MM.1S (cell line): ENCODE data around the gene MRPS35.

Experiments used
- DNase-seq: peaks from one replicate; pipeline ENCODE4 v3.0.0-alpha.2; 2015
- H2AFZ ChIP-seq: fragments of 300-600 bp; sonication (generic); 2 replicates; pipeline ENCODE4 v1.6.0; 2016; ENCODE audit warnings: antibody characterized with exemption, low read length
- H3F3A ChIP-seq: fragments of 300-600 bp; sonication (generic); 2 replicates; pipeline ENCODE4 v1.6.1; 2016; ENCODE audit warnings: mild to moderate bottlenecking, antibody characterized with exemption, low read length, moderate library complexity, mixed read lengths; ENCODE audit not compliant: insufficient read depth
- H3K27ac ChIP-seq: fragments of 300-600 bp; sonication (generic); 2 replicates; pipeline ENCODE4 v1.5.1; 2016; ENCODE audit warnings: mild to moderate bottlenecking, low read length
- H3K27me3 ChIP-seq: fragments of 300-600 bp; sonication (generic); replicated peaks from 2 replicates; pipeline ENCODE4 v1.6.0; 2016; ENCODE audit warnings: low read length; ENCODE audit not compliant: insufficient read depth
- H3K36me3 ChIP-seq: fragments of 300-600 bp; sonication (generic); replicated peaks from 2 replicates; pipeline ENCODE4 v1.6.1; 2016; ENCODE audit warnings: mild to moderate bottlenecking, low read length, mixed read lengths; ENCODE audit not compliant: insufficient read depth
- H3K4me1 ChIP-seq: fragments of 300-600 bp; sonication (generic); 2 replicates; pipeline ENCODE4 v1.6.1; 2016; ENCODE audit warnings: low read length, mixed read lengths
- H3K4me2 ChIP-seq: fragments of 300-600 bp; sonication (generic); 2 replicates; pipeline ENCODE4 v1.6.0; 2016; ENCODE audit warnings: low read depth, low read length
- H3K4me3 ChIP-seq: fragments of 300-600 bp; sonication (generic); 2 replicates; pipeline ENCODE4 v1.5.1; 2016; ENCODE audit warnings: low read length, mixed read lengths
- H3K79me2 ChIP-seq: fragments of 300-600 bp; sonication (generic); 2 replicates; pipeline ENCODE4 v1.6.1; 2016; ENCODE audit warnings: mixed run types, low read length, mixed read lengths
- H3K9ac ChIP-seq: fragments of 300-600 bp; sonication (generic); 2 replicates; pipeline ENCODE4 v1.6.1; 2016; ENCODE audit warnings: low read length, mixed read lengths
- H3K9me2 ChIP-seq: fragments of 300-600 bp; sonication (generic); replicated peaks from 2 replicates; pipeline ENCODE4 v1.6.1; 2016; ENCODE audit warnings: mild to moderate bottlenecking, low read length, mixed read lengths; ENCODE audit not compliant: insufficient read depth
- H3K9me3 ChIP-seq: fragments of 300-600 bp; sonication (generic); replicated peaks from 2 replicates; pipeline ENCODE4 v1.6.1; 2016; ENCODE audit warnings: mild to moderate bottlenecking, low read length, mixed read lengths; ENCODE audit not compliant: insufficient read depth
- H4K20me1 ChIP-seq: fragments of 300-600 bp; sonication (generic); 2 replicates; pipeline ENCODE4 v1.6.1; 2016; ENCODE audit warnings: mild to moderate bottlenecking, low read length, moderate library complexity, mixed read lengths; ENCODE audit not compliant: insufficient read depth
- EZH2 ChIP-seq: fragments of 300-600 bp; sonication (generic); optimal IDR thresholded peaks from 2 replicates; pipeline ENCODE3; 2017; ENCODE audit warnings: low read depth, mild to moderate bottlenecking, antibody characterized with exemption, low read length, mixed read lengths
- EZH2phosphoT487 ChIP-seq: fragments of 300-600 bp; sonication (generic); IDR thresholded peaks from 2 replicates; pipeline ENCODE4 v1.6.1; 2018; ENCODE audit warnings: antibody characterized with exemption, low read length
- TF ChIP-seq, protein P1 (sequence below): fragments of 300-600 bp; sonication (generic); IDR thresholded peaks from 2 replicates; pipeline ENCODE4 v1.5.1; 2016; ENCODE audit warnings: antibody characterized with exemption, low read length, mixed read lengths

Gene MRPS35

DNA sequence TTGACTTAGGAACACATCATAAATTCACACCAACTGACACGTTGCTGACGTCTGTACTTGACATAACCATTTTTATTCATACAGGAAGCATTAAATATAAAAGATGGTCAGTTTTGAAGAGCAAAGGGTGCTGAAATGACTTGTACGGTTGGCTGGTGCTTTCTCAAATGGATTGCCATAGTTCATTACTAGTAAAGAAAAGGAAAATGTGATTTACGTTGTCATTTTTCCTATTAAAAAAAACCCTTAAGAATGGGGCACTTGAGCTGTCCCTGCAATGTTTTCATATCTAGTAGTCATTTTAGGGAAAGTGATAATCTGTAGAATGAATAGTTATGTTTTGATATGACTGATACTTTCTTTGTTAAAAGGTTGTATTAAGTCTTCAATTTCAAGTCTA, 91.9 kb downstream of the MRPS35 start:
- Histone ChIP-seq H2AFZ (no peak overlapping the region), H3K4me2 (no peak overlapping the region), H3K36me3 (peaks cover 4% of the 10 kb centered on the region; the same call in 1 of the 2 replicates), H3K4me1 (no peaks in the 10 kb centered on the region), H3K9me2 (no peaks in the 10 kb centered on the region), H3K27ac (no peak overlapping the region), H3K9me3 (no peaks in the 10 kb centered on the region), H3K4me3 (no peak overlapping the region), H3K27me3 (no peaks in the 10 kb centered on the region), H3K9ac (no peak overlapping the region), H3K79me2 (no peaks in the 10 kb centered on the region), H4K20me1 (no peaks in the 10 kb centered on the region), H3F3A (no peaks in the 10 kb centered on the region)
- TF ChIP-seq EZH2phosphoT487, result no peak
- TF ChIP-seq EZH2, result no peak
- TF ChIP-seq, protein P1, sequence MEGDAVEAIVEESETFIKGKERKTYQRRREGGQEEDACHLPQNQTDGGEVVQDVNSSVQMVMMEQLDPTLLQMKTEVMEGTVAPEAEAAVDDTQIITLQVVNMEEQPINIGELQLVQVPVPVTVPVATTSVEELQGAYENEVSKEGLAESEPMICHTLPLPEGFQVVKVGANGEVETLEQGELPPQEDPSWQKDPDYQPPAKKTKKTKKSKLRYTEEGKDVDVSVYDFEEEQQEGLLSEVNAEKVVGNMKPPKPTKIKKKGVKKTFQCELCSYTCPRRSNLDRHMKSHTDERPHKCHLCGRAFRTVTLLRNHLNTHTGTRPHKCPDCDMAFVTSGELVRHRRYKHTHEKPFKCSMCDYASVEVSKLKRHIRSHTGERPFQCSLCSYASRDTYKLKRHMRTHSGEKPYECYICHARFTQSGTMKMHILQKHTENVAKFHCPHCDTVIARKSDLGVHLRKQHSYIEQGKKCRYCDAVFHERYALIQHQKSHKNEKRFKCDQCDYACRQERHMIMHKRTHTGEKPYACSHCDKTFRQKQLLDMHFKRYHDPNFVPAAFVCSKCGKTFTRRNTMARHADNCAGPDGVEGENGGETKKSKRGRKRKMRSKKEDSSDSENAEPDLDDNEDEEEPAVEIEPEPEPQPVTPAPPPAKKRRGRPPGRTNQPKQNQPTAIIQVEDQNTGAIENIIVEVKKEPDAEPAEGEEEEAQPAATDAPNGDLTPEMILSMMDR, result no peak
- DNase-seq, result no peak

DNA sequence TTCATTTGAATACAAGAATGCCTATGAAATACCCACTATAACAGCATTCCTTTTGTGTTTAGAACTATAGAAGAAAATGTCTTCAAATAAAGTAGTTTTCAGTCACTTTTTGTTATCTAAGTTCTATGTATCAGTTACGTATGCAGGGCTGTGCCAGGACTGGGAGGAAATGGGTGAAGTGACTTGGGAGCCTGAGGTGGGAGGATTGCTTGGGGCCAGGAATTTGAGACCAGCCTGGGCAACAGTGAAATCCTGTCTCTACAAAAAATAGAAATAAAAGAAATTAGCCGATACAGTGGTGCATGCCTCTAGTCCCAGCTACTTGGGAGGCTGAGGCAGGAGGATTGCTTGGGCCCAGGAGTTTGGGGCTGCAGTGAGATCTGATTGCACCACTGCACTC, 92.3 kb downstream of the MRPS35 start:
- Histone ChIP-seq H3K27me3 (no peaks in the 10 kb centered on the region), H3K9me2 (no peaks in the 10 kb centered on the region), H3K9me3 (no peaks in the 10 kb centered on the region), H3F3A (no peaks in the 10 kb centered on the region), H3K9ac (no peak overlapping the region), H3K4me1 (no peaks in the 10 kb centered on the region), H3K27ac (no peak overlapping the region), H2AFZ (no peak overlapping the region), H3K79me2 (no peaks in the 10 kb centered on the region), H3K4me2 (no peak overlapping the region), H3K4me3 (no peak overlapping the region), H3K36me3 (peaks cover 2% of the 10 kb centered on the region; the same call in 1 of the 2 replicates), H4K20me1 (no peaks in the 10 kb centered on the region)
- TF ChIP-seq EZH2 (no peak), EZH2phosphoT487 (no peak)
- TF ChIP-seq, protein P1, result no peak
- no peak for DNase-seq

DNA sequence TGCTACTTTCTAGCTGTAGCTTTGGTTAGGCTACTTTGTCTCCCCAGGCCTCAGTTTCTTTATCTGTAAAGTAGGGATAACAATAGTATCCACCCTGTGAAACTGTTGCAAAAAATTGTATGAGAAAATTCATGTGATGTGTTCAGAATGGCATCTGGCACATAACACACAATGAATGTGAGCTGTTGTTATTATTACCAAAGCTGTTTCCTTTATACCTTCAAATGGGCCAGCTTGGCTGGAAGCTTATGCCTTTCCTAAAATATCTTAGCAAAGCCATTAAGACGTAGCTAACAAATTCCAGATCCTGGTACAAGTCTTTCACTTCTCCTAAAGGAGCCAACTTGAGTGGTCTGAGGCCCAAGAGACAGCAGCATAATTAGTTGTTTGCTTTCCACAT, 94.6 kb downstream of the MRPS35 start:
- Histone ChIP-seq H4K20me1 (no peaks in the 10 kb centered on the region), H3K4me1 (no peaks in the 10 kb centered on the region), H2AFZ (no peak overlapping the region), H3K4me2 (no peak overlapping the region), H3K27me3 (no peaks in the 10 kb centered on the region), H3K9me2 (no peaks in the 10 kb centered on the region), H3K27ac (no peak overlapping the region), H3K4me3 (no peak overlapping the region), H3K9ac (no peak overlapping the region), H3K79me2 (no peaks in the 10 kb centered on the region), H3K36me3 (no peaks in the 10 kb centered on the region), H3F3A (no peaks in the 10 kb centered on the region), H3K9me3 (no peaks in the 10 kb centered on the region)
- TF ChIP-seq, protein P1, result no peak
- TF ChIP-seq EZH2phosphoT487, result no peak
- TF ChIP-seq EZH2, result no peak
- DNase-seq, result no peak
